GM18907 (cell line): ENCODE results near the gene TCF25.
"Not testable (repeated sequence)": the region's sequence is repeated elsewhere in the genome, so short reads cannot be mapped to it uniquely, and the experiment has no call there.

ENCODE experiments used
- ATAC-seq: cut with Tn5 transposase; IDR thresholded peaks from one replicate; pipeline ENCODE4 v1.9.1; 2021; ENCODE audit warnings: mild to moderate bottlenecking, moderate library complexity; ENCODE audit not compliant: unreplicated experiment

Gene TCF25

GRCh38 chr16:89873109-89873971, at the start of gene TCF25:
Gene TCF25 (plus strand): TSS chr16:89873592. CDS start chr16:89873668, 76 bp downstream.
- peak; percentile 57 for ATAC-seq

- not testable (repeated sequence) for ATAC-seq
These were observed 49.6 kb upstream of the TCF25 start for GRCh38 chr16:89823824-89824148.

- no peak for ATAC-seq
These were observed 46.6 kb upstream of the TCF25 start for GRCh38 chr16:89826531-89827382.

- ATAC-seq = no peak
These were observed 45.8 kb upstream of the TCF25 start for GRCh38 chr16:89827383-89828198.

GRCh38 chr16:89828199-89828869, 45.1 kb upstream of the TCF25 start, which contains the start of gene SPIRE2:
Gene SPIRE2 (plus strand): TSS chr16:89828475. CDS start chr16:89828551, 76 bp downstream.
- ATAC-seq = peak; percentile 58

- no peak for ATAC-seq
These were observed 44.3 kb upstream of the TCF25 start for GRCh38 chr16:89828870-89829629.

- ATAC-seq = no peak
These were observed 43.6 kb upstream of the TCF25 start for GRCh38 chr16:89829630-89830437.

GRCh38 chr16:89831810-89832328, 41.5 kb upstream of the TCF25 start:
- ATAC-seq = no peak

- ATAC-seq = not testable (repeated sequence)
These were observed 39.6 kb upstream of the TCF25 start for GRCh38 chr16:89833664-89834363.

GRCh38 chr16:89834813-89835363, 38.5 kb upstream of the TCF25 start:
- not testable (repeated sequence) for ATAC-seq

GRCh38 chr16:89836484-89836883, 36.9 kb upstream of the TCF25 start:
- not testable (repeated sequence) for ATAC-seq

- ATAC-seq = no peak
These were observed 36.3 kb upstream of the TCF25 start for GRCh38 chr16:89837014-89837546.

- ATAC-seq = no peak
These were observed 32.1 kb upstream of the TCF25 start for GRCh38 chr16:89841275-89841674.

- no peak for ATAC-seq
These were observed 30.7 kb upstream of the TCF25 start for GRCh38 chr16:89842471-89843408.

- ATAC-seq = no peak
These were observed 29.7 kb upstream of the TCF25 start for GRCh38 chr16:89843409-89844350.
